Activated T-helper 9 cell treated with anti-CD3 and anti-CD28 coated beads, Interleukin-2, amount 50 U/mL, for 16 hours (primary cell): ENCODE measurements around the gene P2RY2.

Source experiments
- DNase-seq: peaks from one replicate; pipeline ENCODE4 v3.0.0-alpha.2; 2020; ENCODE audit warnings: low read depth

The P2RY2 gene

DNA sequence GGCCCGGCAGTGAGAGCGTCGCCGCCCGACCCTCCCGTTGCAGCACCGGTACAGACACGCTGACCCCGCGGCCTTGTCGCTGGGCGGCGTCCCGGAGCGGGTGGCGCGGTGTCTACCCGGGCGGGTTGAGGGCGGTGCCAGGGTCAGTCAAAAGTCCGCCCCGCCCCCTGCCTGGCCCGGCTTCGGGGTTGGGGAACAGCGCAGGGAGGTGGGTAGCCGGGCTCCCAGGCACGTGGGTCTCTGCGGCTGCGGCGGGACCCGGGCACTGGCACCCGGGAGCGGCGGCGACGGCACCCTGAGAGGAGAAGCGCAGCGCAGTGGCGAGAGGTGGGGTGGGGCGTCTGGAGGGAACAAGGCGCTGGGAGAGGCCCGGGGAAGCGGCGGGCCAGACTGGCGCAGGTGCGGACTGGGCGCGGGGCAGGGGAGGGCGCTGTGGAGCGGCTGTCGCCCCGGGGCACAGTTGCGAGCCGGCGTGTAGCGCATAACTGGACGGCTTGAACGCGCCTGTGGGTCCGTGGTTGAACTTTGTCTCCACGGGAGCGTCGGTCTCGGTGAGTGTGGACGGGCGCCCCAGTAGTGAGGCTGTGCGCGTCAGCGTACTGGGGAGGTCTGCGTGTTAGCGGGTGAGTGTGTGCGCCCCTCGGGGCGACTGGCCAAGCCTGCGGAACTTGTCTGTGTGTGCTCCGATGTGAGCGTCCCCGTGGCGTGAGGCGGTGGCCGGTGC is at the start of gene P2RY2:
P2RY2 (plus strand) TSS at position 176 of the 724 bp plus-strand sequence. CDS start 15,879 bp downstream, outside the sequence.
- peak; percentile 7 for DNase-seq

DNA sequence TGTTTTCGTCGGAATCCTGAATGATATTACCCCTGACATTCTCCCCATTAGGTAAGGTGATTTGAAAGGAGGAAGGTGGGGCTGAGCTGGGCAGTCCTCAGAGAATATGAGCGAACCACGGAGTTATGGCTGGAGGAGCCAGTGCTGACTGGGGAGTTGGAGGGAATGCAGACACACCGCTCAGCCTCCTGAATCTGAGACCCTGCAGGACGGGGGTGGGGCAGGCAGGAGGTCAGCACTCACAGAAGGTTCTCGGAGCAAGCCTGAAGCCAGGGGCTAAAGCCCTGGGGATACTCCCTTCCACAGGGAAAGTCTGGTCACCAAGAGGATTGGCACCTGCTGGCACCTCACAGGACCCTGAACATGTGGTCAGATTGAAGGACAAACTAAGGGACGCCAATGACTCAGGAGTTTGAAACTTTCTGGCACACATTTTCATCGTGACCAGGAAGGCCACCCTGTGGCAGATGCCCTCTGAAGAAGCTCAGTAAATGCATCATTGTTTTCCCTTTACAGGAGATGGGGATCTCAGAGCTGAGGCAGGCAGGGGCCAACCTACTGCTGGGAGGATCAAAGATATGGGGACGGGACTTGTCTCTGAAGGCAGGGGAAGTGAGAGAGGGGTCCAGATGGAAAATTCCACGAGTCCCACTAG is 49.0 kb upstream of the P2RY2 start:
- no peak for DNase-seq

- DNase-seq: no peak
Measured at GRCh38 chr11:73170140-73170539, 47.9 kb upstream of the P2RY2 start.

DNA sequence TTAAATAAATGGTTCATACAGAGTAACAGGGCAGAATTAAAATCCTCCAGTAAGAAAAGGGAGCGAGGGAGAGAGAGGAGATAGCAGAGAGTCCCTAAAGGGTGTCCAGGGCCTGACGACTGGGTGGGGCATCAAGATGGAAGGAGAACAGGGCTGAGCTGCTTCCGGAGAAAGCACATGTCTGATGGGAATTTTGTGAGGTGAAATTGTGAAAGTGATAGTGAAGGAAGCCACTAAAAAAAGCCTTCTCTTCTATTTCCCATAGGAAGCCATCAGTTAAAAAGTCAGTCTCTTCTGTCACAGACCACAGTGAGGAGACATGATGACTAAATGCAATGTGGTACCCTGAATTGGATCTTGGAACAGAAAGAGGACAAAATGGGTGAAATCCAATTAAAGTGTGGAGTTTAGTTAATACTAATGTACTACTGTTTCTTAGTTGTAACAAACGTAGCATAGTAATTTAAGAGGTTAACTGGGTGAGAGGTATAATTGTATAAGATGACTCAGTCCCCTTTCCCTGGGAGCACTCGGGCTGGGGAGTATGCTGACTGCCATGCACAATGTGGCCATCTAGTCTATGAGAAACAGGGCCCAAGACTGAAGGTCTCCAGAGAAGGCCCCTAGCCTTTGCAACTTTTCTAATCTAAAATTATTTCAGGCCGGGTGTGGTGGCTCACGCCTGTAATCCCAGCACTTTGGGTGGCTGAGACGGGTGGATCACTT is 46.5 kb upstream of the P2RY2 start:
- no peak for DNase-seq

DNA sequence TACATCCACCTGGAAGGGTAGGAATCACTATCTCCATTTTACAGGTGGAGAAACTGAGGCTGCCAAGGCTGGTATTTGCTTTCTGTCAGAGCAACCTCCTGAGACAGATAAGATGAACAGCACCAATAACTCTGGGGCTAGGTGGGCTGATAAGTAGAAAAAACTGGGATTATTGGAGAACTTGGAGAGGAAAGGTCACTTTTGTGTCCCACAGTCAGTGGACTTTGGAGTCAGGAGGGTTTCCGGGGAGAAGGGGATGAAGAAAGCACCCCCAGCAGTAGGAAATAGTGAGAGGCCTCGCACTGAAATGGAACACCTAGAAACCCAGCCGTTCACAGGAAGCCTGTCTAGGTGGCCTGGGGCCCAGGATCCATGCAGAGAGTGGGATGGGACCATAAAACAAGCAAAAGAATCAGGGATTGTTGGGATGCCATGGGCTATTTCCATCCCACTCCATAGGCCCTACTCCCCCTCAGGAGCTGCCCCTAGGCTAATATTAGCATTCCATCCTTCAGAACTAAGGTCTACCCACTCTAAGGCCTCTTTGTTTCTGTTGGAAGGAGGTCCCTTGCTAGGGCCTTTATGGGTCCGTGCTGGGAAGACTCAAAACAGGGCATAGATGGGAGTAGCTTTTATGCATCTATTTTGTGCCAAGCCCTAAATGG is 45.0 kb upstream of the P2RY2 start:
- no peak for DNase-seq

DNA sequence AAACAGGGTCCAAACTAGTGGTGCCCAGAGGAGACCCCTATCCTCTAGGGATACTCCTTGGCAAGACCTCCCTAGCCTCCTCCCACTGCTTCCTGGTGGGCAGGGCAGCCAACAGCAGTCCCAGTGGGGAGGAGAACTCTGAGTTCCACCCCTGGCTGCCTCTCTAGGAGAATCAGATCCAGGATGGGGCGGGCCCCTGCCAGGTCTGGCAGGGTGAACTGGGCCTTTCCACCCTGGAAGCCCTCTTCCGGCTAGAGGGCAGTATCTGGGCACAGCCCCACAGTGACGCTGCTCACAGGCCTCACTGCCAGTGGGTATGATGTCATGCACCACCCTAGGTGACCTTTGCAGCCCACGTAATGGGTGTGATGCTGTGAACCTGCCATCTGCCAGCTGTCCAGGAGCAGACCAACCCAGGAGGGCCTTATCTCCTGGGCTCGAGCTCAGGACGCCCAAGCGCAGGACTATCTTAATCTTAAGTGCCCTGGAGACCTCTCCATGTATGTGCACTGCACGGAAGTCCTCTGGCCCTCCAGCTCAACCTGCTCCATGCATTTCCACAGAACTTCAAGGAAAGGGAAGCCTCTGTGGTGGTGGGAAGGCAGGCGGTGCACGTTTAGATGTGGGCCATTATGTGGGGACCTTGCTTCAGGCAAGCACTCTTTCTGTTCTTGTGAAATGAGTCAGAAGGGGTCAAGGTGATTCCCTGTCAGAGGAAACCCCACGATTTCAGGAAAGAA is 44.2 kb upstream of the P2RY2 start:
- no peak for DNase-seq

DNA sequence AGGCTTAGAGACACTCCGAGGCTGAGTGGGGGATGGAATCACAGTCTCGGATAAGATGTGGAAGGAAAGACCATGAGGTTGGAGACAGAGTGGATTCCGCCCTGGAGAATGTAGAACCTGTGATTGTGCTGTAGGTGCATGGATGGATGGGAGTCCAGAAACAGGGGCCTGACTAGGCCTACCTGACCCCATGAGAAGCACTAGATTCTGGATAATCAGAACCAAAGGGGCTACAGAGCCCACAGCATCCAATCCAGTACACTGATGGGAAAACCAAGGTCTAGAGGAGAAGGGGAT is 43.6 kb upstream of the P2RY2 start:
- no peak for DNase-seq

DNA sequence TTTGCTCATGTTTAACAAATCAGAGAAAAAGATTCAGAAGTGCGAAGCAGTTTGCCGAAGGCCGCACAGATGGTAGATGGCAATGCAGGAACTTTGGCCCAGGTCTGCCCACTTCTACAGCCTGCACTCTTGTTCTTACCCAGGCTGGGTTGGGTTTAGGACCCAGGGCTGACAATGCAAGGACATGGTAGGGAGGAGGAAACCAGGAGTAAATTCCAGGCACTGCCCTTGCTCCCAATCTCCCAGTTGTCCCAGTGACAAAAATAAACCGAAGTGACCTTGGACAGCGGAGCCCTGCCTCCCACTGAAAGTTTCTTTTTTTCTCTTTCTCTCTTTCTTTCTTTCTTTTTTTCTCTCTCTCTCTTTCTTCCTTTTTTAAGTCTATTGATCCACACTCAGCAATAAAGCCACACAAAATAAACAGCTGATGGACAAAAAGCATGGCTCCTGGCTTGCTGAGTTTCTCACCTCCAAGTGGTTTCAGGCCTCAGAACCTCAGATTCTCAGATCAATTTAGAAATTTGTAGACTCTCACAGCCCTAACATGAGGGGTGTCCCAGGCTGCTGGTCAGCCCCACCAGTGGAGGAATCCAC is 42.4 kb upstream of the P2RY2 start:
- no peak for DNase-seq

DNA sequence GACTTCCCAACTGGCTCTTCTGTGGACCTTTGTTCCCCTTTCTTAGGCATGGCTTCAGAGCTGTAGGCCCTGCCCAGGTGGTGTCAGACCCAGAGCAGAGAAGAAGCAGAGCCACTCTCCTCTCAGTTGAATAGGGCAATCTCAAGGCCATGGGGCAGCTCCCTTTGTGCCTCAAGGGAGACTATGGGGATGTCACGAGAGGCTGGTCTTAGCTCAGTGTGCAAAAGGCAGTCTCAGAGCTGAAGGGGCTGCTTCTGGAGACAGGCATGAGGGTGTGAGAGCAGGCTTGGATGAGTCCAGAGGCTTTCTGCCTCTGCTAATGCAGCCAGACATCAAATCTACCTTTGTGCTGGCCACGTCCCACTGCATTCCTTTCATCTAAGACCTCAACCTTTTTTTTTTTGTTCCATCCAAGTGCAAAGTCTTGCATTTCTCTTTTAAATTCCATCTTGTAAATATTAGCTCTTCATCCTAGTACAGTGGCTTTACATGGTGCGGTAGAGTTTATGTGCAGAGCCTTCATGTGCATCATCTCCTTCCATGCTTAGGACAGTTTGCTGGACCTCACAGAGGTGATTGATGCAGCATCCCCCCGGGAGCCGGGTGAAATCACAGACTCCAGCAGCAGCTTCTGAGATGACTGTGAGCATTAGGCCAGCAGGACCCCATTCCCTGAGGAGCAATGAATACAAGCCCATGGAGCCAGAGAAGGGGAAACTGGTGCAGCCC is 41.8 kb upstream of the P2RY2 start:
- DNase-seq: no peak

- no peak for DNase-seq
Measured at GRCh38 chr11:73176874-73177155, 41.3 kb upstream of the P2RY2 start.

GRCh38 chr11:73177380-73177777 is 40.7 kb upstream of the P2RY2 start:
- DNase-seq: no peak

DNA sequence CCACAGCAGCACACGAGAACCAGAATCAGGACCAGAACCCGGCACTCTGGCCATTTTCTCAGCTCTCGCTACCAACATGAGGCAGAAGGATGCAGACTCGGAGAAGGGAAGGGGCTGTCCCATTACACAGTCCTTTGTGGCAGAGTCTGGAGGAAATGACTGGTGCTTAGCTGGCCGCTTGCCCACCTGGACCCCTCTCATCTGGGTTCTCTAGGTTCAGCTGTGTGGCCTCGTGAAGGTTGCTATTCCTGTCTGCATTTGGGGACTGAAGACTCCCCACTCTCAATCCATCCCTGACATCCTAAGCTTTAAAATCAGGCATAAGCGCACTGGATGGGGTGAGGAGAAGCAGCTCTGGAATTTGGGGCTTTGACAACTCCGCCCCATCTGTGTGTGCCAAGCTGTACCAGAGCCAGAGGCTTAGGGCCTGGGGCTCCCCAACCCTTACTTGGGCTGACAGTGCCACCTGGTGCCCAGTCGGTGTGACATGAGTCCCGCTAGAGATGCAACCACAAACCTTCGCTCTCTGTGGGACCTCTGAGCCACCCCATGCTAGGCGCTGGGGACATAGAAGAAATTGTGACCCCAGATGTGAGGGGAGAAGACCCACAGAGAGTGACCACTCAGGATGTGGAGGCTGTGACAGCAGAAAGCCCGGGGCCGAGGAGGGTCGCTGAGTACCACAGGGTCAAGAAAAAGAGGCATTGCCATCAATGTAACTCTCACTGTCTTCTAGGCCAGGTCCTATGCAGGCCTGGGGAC is 40.1 kb upstream of the P2RY2 start:
- peak; percentile 63 for DNase-seq

- DNase-seq: no peak
Measured at GRCh38 chr11:73178681-73179080, 39.4 kb upstream of the P2RY2 start.

- no peak for DNase-seq
Measured at GRCh38 chr11:73182824-73183321, 35.2 kb upstream of the P2RY2 start.

DNA sequence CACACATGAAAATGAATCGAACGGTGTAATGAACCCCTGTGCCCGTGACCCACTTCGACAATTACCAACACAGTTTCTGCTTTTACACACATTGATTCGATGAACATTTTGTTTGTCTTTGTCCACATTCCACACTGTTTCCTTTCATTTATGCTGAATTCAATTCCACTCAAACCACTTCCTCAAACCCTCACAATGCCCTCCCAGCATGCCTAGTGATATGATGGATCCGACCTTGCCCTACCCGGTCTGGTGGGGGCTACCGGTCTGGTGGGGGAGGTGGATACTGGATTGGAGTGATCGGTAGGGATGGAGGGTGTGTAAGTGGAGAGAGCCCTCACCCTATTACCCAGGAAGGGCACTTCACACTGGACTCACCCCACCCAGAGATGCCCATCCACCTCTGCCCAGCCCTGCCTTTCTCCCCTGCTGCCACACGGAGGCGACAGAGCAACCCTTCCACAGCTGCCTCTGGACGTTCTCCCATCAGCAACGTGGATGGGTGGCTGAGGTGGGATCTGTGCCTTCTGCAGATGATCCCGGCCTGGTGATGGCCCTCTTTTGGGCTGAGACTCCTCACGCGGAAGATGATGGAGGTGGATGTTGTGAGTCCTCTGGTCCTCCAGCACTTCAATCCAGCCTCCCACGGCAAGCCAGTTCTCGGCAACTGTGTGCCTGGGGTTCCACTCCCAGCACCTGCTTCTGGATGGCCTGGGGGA is 33.0 kb upstream of the P2RY2 start:
- peak; percentile 19 for DNase-seq

DNA sequence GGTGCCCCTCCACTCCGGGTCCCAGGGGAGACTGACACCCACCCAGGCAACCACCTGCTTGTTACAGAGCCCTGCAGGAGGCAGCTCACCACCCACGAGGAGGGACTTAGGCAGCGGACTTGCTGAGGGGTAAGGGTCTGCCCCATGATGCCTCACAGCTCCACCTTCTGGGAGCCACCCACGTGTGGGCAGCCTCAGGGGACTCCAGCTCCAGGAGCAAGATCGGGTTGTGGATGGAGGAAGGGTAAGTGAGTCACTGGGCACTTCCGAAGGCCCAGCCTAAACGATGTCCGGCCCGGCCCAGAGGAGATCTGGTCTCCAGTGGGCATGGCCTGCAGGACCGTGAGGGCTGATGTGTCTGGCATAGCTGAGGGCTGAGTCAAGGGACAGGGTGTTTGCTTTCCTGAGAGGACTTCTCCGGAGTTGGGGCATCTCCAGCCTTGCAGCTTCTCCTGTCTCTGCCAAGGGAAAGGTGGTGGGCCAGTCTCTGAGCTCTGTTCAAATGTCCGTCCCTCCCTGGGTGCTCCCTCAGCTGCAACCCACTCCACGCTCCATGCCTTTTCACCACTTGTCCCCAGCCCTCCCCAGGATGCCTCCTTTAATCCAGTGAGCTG is 32.3 kb upstream of the P2RY2 start:
- no peak for DNase-seq

GRCh38 chr11:73186294-73186850 is 31.7 kb upstream of the P2RY2 start:
- DNase-seq: no peak

- DNase-seq: no peak
Measured at GRCh38 chr11:73186886-73187285, 31.2 kb upstream of the P2RY2 start.

DNA sequence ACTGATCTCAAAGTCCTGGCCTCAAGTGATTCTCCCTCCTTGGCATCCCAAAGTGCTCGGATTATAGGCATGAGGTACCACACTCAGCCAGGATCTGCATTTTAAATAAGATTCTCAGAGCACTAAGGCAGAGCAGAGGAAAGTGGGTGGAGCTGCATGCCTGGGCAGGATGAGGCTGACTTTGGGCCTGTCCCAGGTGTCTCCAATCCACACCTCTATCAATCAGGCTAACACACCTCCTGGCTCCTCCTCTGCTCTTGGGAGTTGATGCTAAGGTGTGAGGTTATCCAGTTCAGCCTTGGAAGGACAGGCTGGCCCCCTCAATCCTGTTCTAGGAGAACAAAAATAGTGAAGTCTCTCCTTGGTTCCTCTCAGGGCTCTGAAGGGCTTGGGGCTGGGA is 30.2 kb upstream of the P2RY2 start:
- no peak for DNase-seq
